WERI-Rb-1 (cell line): Measurements from ENCODE around the gene PLXND1.

Experiments used
- DNase-seq: peaks from one replicate; pipeline ENCODE4 v3.0.0-alpha.2; 2020
- H3K27ac ChIP-seq: fragments of 250-450 bp; sonication (Bioruptor Pico); 2 replicates; pipeline ENCODE4 v1.5.1; 2020; ENCODE audit warnings: mild to moderate bottlenecking, moderate library complexity
- H3K27me3 ChIP-seq: fragments of 250-450 bp; sonication (Bioruptor Pico); 2 replicates; pipeline ENCODE4 v1.5.1; 2021; ENCODE audit warnings: mild to moderate bottlenecking, low read depth, moderate library complexity; ENCODE audit not compliant: insufficient read depth, severe bottlenecking
- H3K36me3 ChIP-seq: fragments of 250-450 bp; sonication (Bioruptor Pico); 2 replicates; pipeline ENCODE4 v1.5.1; 2020; ENCODE audit warnings: mild to moderate bottlenecking, moderate library complexity
- H3K4me3 ChIP-seq: 2 replicates; pipeline ENCODE4 v1.5.1; 2011; ENCODE audit warnings: low read depth, mild to moderate bottlenecking, control low read depth, low read length
- H3K9me3 ChIP-seq: fragments of 250-450 bp; sonication (Bioruptor Pico); 2 replicates; pipeline ENCODE4 v1.5.1; 2021; ENCODE audit warnings: mild to moderate bottlenecking, moderate library complexity; ENCODE audit not compliant: severe bottlenecking
- CTCF ChIP-seq: IDR thresholded peaks from 2 replicates; pipeline ENCODE4 v1.5.1; 2011; ENCODE audit warnings: low read depth, mild to moderate bottlenecking, control low read depth, inconsistent platforms, low read length

Gene PLXND1

GRCh38 chr3:129574206-129574605, 32.3 kb downstream of the PLXND1 start:
- no peak overlapping the region for H3K4me3 ChIP-seq
- H3K27ac ChIP-seq = no peak overlapping the region
- TF ChIP-seq CTCF = no peak
- peaks cover 4% of the 10 kb centered on the region for H3K36me3 ChIP-seq
- H3K27me3 ChIP-seq = no peaks in the 10 kb centered on the region
- DNase-seq = no peak
- no peaks in the 10 kb centered on the region for H3K9me3 ChIP-seq

- TF ChIP-seq CTCF = no peak
- H3K36me3 ChIP-seq = peaks cover 4% of the 10 kb centered on the region
- H3K27ac ChIP-seq = no peak overlapping the region
- H3K27me3 ChIP-seq = no peaks in the 10 kb centered on the region
- H3K9me3 ChIP-seq = no peaks in the 10 kb centered on the region
- no peak for DNase-seq
- H3K4me3 ChIP-seq = no peak overlapping the region
Observed at GRCh38 chr3:129573493-129573892, 33.0 kb downstream of the PLXND1 start.

DNA sequence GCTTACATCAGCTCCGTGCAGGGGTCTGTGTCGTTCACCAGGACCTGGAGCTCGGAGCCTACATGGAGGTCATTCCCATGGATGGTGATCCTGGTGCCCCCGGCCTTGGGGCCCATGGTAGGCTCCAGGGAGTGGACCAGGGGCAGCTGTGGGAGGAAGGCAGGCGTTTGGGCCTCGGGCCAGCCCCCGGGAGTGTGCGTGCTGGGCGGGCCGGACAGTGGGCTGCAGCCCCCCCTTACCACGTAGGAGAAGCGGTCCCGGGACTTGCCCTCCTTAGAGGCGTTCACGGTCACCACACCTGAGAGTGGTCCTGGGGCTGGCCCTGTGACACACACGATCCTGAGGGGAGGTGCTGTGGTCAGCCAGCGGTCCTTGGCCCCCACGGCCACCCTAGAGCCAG, 33.9 kb downstream of the PLXND1 start:
- TF ChIP-seq CTCF = no peak
- Histone ChIP-seq H3K27me3 (no peaks in the 10 kb centered on the region), H3K9me3 (no peaks in the 10 kb centered on the region), H3K4me3 (no peak overlapping the region), H3K27ac (no peak overlapping the region), H3K36me3 (peaks cover 4% of the 10 kb centered on the region)
- DNase-seq = no peak

DNA sequence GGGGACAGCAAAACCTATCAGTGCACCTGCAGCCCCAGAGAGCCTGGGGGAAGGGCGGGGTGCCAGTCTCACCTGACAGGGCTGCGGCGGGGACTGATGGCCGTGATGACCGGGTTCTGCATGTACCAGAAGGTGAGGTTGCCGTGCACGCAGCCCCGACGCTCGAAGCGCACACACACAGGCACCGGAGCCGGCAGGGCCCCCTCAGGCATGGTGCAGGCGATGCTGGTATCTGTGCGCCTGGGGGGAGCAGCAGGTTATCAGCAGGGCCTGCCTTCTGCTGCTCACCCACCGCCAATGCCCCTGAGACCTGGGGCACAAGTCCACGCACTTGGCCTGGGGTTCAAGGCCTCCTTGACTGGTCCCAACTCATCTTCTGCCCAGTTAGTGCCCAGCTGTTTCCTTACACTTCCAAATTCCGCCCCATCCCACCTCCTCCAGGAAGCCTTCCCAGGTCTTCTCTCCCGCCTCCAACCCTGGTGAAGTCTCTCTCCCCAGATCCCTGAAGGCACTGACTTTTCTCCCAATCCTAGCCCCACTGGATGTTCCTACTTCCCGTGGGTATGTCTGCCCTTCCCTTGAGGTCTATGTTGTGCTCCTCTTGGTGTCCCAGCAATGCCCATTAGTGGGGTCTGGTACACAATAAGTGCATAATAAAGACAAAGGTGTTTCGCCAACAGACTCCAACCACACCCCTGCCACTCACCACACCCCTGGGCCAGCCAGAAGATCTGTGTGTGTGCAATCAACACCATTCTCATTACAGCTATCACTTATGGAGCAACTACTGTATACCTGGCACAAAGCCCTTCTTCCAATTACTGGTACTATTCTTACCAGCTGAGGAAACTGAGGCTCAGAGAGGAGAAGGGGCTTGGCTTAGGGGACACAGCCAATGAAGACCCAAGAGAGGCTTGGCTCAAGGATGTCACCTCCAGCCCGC, 34.6 kb downstream of the PLXND1 start:
- H3K36me3 ChIP-seq = peaks cover 2% of the 10 kb centered on the region
- DNase-seq = no peak
- TF ChIP-seq CTCF = no peak

DNA sequence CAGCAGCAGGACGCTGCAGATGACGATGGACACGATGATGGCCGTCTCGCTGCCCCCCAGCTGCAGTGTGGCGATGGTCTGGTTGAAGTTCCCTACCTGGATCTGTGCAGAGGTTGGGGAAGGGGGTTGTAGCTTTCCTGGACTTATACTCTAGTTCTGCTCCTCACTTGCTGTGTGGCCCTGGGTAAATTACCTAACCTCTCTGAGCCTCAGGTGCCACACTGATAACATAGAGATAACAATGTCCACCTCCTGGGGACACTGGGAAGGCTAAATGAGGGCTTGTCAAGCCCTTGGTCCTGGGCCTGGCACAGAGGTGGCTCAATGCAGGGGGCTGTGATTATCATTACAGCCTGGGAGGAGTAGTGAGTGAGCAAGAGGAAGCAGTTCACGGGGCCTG, 36.6 kb downstream of the PLXND1 start:
- Histone ChIP-seq H3K36me3 (no peaks in the 10 kb centered on the region; the same call in 1 of the 2 replicates), H3K9me3 (no peaks in the 10 kb centered on the region), H3K27me3 (no peaks in the 10 kb centered on the region), H3K4me3 (no peak overlapping the region), H3K27ac (no peak overlapping the region)
- no peak for TF ChIP-seq CTCF
- no peak for DNase-seq

More for the DNA sequence above, 34.6 kb downstream of the PLXND1 start:
- H3K27ac ChIP-seq = no peak overlapping the region
- H3K9me3 ChIP-seq = no peaks in the 10 kb centered on the region
- no peaks in the 10 kb centered on the region for H3K27me3 ChIP-seq
- no peak overlapping the region for H3K4me3 ChIP-seq
